Stomach (tissue), 9 donors: ENCODE results near the gene ATF7IP2. TPM values are rescaled to one million over a fixed set of nuclear protein-coding genes. Genes with fewer than 3 reads are reported as not detected.

Experiments used
- DNase-seq, 2 donors: peaks; one replicate each; pipeline versions ENCODE4 v3.0.0 to v3.0.0-alpha.2; 2013 to 2019
- H3K27ac ChIP-seq, 5 donors: fragments of 200-600 bp in 4 of 5; sonication (generic) in 4 of 5; one replicate each; pipeline ENCODE4 v1.5.1; 2013 to 2019; ENCODE audit warnings: mild to moderate bottlenecking in 1 of 5, moderate library complexity in 1 of 5
- H3K27me3 ChIP-seq, 3 donors: fragments of 200-600 bp; sonication (generic); one replicate each; pipeline ENCODE4 v1.5.1; 2017 to 2019; ENCODE audit warnings: mixed run types in 1 of 3
- H3K36me3 ChIP-seq, 4 donors: fragments of 200-600 bp; sonication (generic); 1 replicate in 3 of 4; 2 replicates in 1 of 4; pipeline ENCODE4 v1.5.1; 2016 to 2019
- H3K4me1 ChIP-seq, 4 donors: fragments of 200-600 bp; sonication (generic); one replicate each; pipeline ENCODE4 v1.5.1; 2016 to 2019
- H3K4me3 ChIP-seq, 4 donors: fragments of 200-600 bp; sonication (generic) in 3 of 4; one replicate each; pipeline ENCODE4 v1.5.1; 2016 to 2019; ENCODE audit warnings: mild to moderate bottlenecking in 1 of 4
- H3K9me3 ChIP-seq, 4 donors: fragments of 200-600 bp; sonication (generic); one replicate each; pipeline ENCODE4 v1.5.1; 2016 to 2019
- CTCF ChIP-seq, 7 experiments: fragments of 450-650 bp in 4 of 7; fragments of 200-600 bp in 3 of 7; sonication (generic) in 3 of 7; IDR thresholded peaks; one replicate each; pipeline ENCODE4 v1.5.1; 2016 to 2019; ENCODE audit warnings: antibody characterized with exemption in 7 of 7, control low read depth in 2 of 7, mild to moderate bottlenecking in 1 of 7
- EP300 ChIP-seq: sonication (generic); formaldehyde crosslinking; IDR thresholded peaks from one replicate; pipeline ENCODE4 v1.6.1; 2017; ENCODE audit warnings: antibody characterized with exemption
- POLR2A ChIP-seq, 4 donors: fragments of 450-650 bp; IDR thresholded peaks; one replicate each; pipeline ENCODE4 v1.6.1; 2016; ENCODE audit warnings: antibody characterized with exemption in 4 of 4, control low read depth in 2 of 4, mild to moderate bottlenecking in 1 of 4, moderate library complexity in 1 of 4
- POLR2AphosphoS5 ChIP-seq, 3 donors: sonication (generic); formaldehyde crosslinking; IDR thresholded peaks; one replicate each; pipeline ENCODE4 v1.6.1; 2016; ENCODE audit warnings: antibody characterized with exemption in 3 of 3
- WGBS, 5 donors: extraction: QIAGEN DNeasy Blood & Tissue Kit in 3 of 5; methylation state at CpG; one replicate each; pipeline versions ENCODE4 v1.1.5 to v1.1.7; 2013 to 2018; 5-methylcytosine and 5-hydroxymethylcytosine counted together
- intact Hi-C: fragments of 100-400 bp; cut with DNase I; formaldehyde crosslinking; loops from one replicate; pipeline ENCODE4 v1.15.1; 2023; ENCODE audit warnings: low total_unique reads
- polyA plus RNA-seq, 3 donors: library from polyadenylated mRNA; stranded (reverse); fragments of 200-250 nt; gene quantifications; one replicate each; pipeline ENCODE4 v1.2.3, GENCODE V29; 2013
- total RNA-seq, 5 donors: library from RNA; depleted of rRNA; stranded (reverse); fragments of >200 nt; gene quantifications; one replicate each; pipeline versions ENCODE4 v1.1.0 to v1.2.3, GENCODE V29; 2014 to 2016
- donor health status: healthy with polysubstance abuse.
- donor health status: Bipolar disorder and iron deficiency.
- donor health status: healthy.

ATF7IP2 gene
- total and polyA plus RNA-seq, 8 donors: 4.5 to 59.7 (median 30.3) TPM

GRCh38 chr16:10493276-10493675 lies 107.4 kb downstream of the ATF7IP2 start:
- Histone ChIP-seq H3K4me1 (no peaks in the 10 kb centered on the region), H3K4me3 (no peak overlapping the region), H3K27ac (no peak overlapping the region), H3K27me3 (no peaks in the 10 kb centered on the region), H3K36me3 (peaks cover 0 to 13% (median 0%) of the 10 kb centered on the region in 4 donors), H3K9me3 (peaks cover 0 to 22% (median 11%) of the 10 kb centered on the region in 4 donors)
- DNase-seq: no peak
- intact Hi-C loops: no loop called here
- TF ChIP-seq POLR2AphosphoS5 (IDR thresholded peaks at IDR 0.05) (no peak), EP300 (no peak), CTCF (IDR thresholded peaks at IDR 0.05) (no peak), POLR2A (IDR thresholded peaks at IDR 0.05) (no peak)
- WGBS, 5 donors: 94 to 97% (median 97%) methylated on average over 8 of the region's 8 CpGs

- intact Hi-C loops: no loop called here
- H3K27me3 ChIP-seq: no peaks in the 10 kb centered on the region
- H3K36me3 ChIP-seq: peaks cover 0 to 13% (median 0%) of the 10 kb centered on the region in 4 donors
- H3K4me3 ChIP-seq: no peak overlapping the region
- H3K27ac ChIP-seq: no peak overlapping the region
- H3K4me1 ChIP-seq: no peaks in the 10 kb centered on the region
- TF ChIP-seq POLR2AphosphoS5 (IDR thresholded peaks at IDR 0.05) (no peak), POLR2A (IDR thresholded peaks at IDR 0.05) (no peak), CTCF (IDR thresholded peaks at IDR 0.05) (no peak), EP300 (no peak)
- WGBS, 5 donors: 70 to 81% (median 75%) methylated on average over 5 of the region's 5 CpGs
- DNase-seq: no peak
- H3K9me3 ChIP-seq: peaks cover 0 to 22% (median 11%) of the 10 kb centered on the region in 4 donors
Measured at GRCh38 chr16:10494343-10495030, 108.6 kb downstream of the ATF7IP2 start.

GRCh38 chr16:10495031-10495345 lies 109.1 kb downstream of the ATF7IP2 start:
- Histone ChIP-seq H3K4me1 (no peaks in the 10 kb centered on the region), H3K27ac (no peak overlapping the region), H3K36me3 (peaks cover 0 to 13% (median 0%) of the 10 kb centered on the region in 4 donors), H3K27me3 (no peaks in the 10 kb centered on the region), H3K9me3 (peaks cover 0 to 22% (median 11%) of the 10 kb centered on the region in 4 donors), H3K4me3 (no peak overlapping the region)
- intact Hi-C loops: no loop called here
- DNase-seq: no peak
- no peak for TF ChIP-seq CTCF (IDR thresholded peaks at IDR 0.05)
- no peak for TF ChIP-seq POLR2A (IDR thresholded peaks at IDR 0.05)
- TF ChIP-seq POLR2AphosphoS5 (IDR thresholded peaks at IDR 0.05): no peak
- TF ChIP-seq EP300: no peak
- 85 to 100% (median 95%) methylated on average over 6 of the region's 6 CpGs for WGBS, 5 donors

GRCh38 chr16:10497132-10498101 lies 111.6 kb downstream of the ATF7IP2 start:
- WGBS, 5 donors: 77 to 89% (median 85%) methylated on average over 13 of the region's 13 CpGs
- H3K4me1 ChIP-seq: no peaks in the 10 kb centered on the region
- intact Hi-C loops: no loop called here
- TF ChIP-seq EP300 (no peak), POLR2A (IDR thresholded peaks at IDR 0.05) (no peak), POLR2AphosphoS5 (IDR thresholded peaks at IDR 0.05) (no peak), CTCF (IDR thresholded peaks at IDR 0.05) (no peak)
- no peaks in the 10 kb centered on the region for H3K27me3 ChIP-seq
- peaks cover 0 to 22% (median 11%) of the 10 kb centered on the region in 4 donors for H3K9me3 ChIP-seq
- peaks cover 0 to 29% (median 0%) of the 10 kb centered on the region in 4 donors for H3K36me3 ChIP-seq
- H3K27ac ChIP-seq: no peak overlapping the region
- DNase-seq: peak in 1 of 2 donors; percentile 11
- H3K4me3 ChIP-seq: no peak overlapping the region
